ENCODE results near the gene RPL37.
"Not testable (repeated sequence)": the region's sequence is repeated elsewhere in the genome, so short reads cannot be mapped to it uniquely, and the experiment has no call there.

RPL37 gene

DNA sequence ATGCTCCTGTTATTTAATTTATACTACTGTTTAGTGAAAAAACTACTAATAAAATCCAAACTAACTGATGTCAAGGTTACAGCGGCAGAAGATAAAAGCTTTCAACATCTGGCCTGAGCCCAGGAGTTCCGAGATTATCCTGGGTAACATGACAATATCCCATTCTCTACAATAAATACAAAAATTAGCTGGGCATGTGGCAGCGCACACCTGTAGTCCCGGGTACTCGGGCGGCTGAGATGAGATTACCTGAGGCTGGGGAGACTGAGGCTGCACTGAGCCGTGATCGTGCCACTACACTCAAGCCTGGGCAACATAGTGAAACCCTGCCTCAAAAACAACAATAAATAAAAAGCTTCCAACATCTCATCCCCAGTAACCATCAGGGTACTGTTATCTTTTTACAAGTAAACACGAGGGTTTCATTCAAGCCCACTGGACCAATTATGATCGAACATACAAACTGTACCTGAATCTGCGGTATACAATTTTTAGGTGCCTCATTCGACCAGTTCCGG lies 1.3 kb downstream of the RPL37 start:
- no peak for DNase-seq

GRCh38 chr5:40832345-40832744 lies 2.7 kb downstream of the RPL37 start:
- DNase-seq: no peak

DNA sequence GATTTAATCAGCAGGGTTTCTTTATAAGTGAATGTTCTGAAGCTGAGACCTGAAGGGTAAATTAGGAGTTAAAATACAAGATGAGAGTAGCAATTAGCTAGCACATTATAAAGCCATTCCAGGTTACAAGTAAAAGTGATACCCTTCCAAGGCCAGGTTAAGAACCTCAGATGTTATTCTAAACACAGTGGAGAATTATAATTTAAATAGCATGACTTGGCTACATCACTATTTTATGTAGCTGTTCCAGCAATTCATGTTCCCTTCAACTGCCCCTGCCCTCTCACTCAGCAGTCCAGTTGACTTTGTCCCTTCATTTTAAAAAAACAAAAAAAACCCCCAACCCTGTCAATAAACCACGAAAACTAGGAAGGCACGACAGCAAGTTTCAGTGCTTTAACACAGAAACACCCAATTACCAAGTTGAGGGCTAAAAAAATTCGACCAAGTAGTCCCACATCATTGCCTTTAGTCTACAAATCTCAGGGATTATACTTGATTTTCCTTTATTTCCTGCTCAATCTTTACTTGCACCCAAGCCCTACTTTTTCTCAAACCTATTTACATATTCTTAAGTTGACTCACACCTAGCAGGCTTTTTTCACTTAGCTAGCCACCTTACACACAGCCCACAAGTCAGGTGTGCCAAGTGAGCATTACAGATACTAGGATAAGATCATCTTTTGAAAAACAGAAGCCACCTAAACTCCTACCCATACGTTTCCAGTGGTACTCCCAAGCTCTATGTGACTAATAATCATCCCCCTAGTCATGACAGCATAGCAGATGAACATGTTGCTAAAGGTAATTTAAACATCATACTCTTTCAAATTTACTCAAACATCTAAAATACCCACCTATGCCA lies 3.4 kb downstream of the RPL37 start:
- no peak for DNase-seq

- no peak for DNase-seq
Observed at GRCh38 chr5:40829748-40830533, 5.1 kb downstream of the RPL37 start.

- DNase-seq: no peak
Observed at GRCh38 chr5:40828690-40829661, 6.0 kb downstream of the RPL37 start.

- no peak for DNase-seq
Observed at GRCh38 chr5:40828021-40828631, 6.9 kb downstream of the RPL37 start.

GRCh38 chr5:40827188-40827977 lies 7.6 kb downstream of the RPL37 start:
- DNase-seq: no peak

- DNase-seq: no peak
Observed at GRCh38 chr5:40826489-40827187, 8.4 kb downstream of the RPL37 start.

DNA sequence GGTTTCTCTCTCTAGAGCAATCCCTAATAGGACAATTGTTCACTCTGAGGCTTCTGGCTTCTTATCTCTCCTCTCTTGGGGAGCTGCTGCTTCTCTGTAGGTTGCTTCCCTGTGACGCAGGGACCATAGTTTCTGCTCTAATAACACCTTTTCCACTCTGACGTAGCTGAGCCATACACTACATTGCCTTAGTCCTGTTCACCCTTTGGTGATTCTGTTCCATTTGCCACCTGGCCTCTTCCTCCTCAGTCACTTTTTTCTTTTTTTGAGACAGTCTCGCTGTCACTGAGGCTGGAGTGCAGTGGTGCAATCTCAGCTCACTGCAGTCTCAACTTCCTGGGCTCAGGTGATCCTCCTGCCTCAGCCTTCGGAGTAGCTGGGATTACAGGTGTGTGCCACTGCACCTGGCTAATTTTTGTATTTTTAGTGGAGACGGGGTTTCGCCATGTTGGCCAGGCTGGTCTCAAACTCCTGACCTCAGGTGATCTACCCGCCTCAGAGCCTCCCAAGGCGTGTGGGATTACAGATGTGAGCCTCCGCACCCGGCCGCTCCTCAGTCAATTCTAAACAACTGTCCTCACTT lies 9.5 kb downstream of the RPL37 start:
- not testable (repeated sequence) for DNase-seq

GRCh38 chr5:40823459-40823858 lies 11.6 kb downstream of the RPL37 start:
- no peak for DNase-seq

DNA sequence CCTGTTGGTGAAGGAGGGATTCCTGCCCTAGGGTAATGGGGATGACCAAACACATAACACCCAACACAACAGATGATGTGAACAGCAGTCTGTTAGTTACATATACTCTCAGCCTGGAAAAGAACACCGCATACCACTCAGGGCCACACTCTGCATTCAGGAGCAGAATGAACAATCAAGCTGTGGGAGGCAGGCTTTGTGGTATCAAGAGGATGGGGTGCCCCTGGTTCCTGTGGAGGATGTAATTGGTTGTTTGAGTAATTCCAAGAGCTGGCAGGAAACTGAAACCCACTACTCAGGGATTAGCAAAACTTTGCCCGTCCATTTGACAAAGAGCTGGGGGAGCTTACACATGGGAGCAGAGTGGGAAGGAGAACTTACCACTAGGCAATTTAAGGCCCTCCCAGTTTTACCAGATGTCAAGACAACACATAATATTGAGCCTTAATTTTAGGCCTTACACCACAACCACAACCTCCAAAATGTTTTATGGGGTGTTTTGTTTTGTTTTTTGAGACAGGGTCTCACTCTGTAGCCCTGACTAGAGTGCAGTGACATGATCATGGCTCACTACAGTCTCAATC lies 21.2 kb downstream of the RPL37 start:
- DNase-seq: no peak

- no peak for DNase-seq
Observed at GRCh38 chr5:40812125-40812524, 22.9 kb downstream of the RPL37 start.

DNA sequence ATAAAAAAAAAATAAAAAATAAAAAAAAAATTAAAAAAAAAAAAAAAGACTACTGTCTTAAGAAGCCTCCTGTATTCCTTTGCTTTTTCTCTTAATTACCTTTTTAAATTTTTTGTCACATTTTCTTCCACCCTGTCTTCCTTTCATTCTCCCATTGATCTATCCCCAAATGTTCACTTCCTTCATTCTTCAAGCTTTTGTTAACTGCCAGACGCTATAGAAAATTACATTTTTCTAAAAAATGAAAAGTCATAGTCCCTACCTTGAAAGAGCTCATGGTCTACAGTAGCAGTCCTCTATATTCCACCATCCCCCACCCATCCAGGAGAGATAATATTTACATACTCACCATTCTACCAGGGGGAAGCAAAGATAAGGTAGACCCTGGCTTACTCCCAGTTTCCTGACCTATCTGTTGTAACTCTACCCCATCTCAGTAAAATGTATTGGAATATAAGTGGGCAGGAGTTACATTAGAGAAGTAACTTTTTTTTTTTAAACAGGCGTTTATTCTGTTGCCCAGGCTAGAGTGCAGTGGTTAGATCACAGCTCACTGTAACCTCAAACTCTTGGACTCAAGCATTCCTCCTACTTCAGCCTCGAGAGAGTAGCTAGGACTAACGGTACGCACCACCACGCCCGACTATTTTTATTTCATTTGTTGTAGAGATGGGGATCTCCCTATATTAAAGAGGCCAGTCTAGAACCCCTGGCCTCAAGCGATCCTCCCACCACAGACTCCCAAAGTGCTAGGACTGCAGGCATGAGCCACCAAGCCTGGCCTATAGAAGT lies 33.1 kb downstream of the RPL37 start:
- DNase-seq: no peak

DNA sequence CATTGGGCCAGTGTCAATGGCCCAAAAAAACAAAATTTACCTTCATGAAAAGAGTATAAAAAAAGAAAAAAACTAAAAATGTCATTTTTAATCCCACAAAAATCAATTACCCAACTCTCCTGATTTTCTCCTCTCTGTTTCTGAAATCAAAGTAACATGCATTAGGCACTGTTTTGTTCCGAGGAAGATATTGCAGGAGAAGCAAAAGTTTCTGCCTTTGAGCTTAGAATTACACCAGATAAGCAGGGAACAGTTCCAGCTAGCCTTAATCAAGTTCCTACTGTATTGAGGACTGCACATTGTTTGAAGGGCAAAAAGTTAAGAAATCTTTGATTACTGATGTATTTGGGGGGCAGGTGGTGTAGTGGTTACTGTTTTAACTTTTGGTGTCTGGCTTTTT lies 35.8 kb downstream of the RPL37 start:
- DNase-seq: no peak

GRCh38 chr5:40798801-40799210 lies 36.2 kb downstream of the RPL37 start:
- no peak for DNase-seq

DNA sequence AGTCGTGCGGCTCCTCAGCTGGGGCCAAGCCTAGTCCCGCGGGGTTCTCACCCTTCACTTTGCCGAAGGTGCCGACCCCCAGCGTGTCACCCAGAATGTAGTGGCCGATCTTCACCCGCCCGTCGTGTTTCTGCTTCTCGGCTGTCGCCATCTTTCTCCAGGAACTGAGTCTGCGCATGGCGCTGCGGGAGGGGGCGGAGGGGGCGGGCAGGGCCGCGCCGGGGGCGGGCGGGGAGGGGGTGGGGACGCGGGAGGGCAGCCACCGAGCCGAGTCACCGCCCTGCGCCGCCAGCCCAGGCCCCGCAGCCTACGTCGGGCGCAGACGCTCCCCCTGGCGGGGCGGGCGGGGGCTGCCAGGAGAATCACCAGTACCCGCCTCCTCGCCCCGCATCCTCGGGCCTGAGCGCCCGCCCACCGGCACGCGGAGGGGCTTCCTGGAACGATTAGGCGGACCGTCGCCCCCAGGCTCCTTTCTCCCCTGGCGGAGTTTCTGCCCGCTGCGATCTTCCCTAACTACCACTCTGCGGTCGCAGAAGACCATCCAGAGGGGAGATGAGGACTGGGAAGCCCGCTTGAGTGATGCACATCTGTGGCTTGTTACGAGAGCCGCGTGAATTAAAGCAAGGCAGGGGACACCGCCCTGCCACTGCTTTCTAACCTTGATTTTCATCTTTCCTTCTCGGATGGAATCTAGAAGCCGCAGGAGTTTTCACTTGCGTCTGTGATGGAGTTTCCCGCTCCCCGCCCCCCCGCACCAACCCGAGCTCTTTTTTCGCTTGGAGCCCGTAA lies 36.8 kb downstream of the RPL37 start, which contains the start of gene PRKAA1:
Gene PRKAA1 (minus strand): TSS at position 363 of the 789 bp plus-strand sequence. CDS start 185 bp downstream, at position 178.
- peak; percentile 96 to 98 for DNase-seq

- peak; percentile 67 to 91 for DNase-seq
Observed at GRCh38 chr5:40797273-40798011, 37.6 kb downstream of the RPL37 start.

Measured in NCI-H446 (cell line).